GM23338 (cell line): ENCODE data around the gene CFAP70. TPM values are rescaled to one million over a fixed set of nuclear protein-coding genes. Genes with fewer than 3 reads are reported as not detected.

Source experiments
- ATAC-seq: fragments of 200-7000 bp; cut with Tn5 transposase; 3 replicates; pipeline ENCODE4 v1.9.1; 2020
- DNase-seq: peaks from one replicate; pipeline ENCODE4 v3.0.0-alpha.2; 2015; ENCODE audit warnings: low spot score
- H2AFZ ChIP-seq: fragments of 200-600 bp; sonication (generic); 2 replicates; pipeline ENCODE4 v1.8.0; 2016; ENCODE audit warnings: antibody characterized with exemption, mild to moderate bottlenecking, moderate library complexity
- H3F3A ChIP-seq: fragments of 200-600 bp; sonication (generic); replicated peaks from 2 replicates; pipeline ENCODE4 v1.8.0; 2017; ENCODE audit warnings: antibody characterized with exemption, mixed run types, low read depth
- H3K27ac ChIP-seq: fragments of 200-600 bp; sonication (generic); 2 replicates; pipeline ENCODE4 v1.6.1; 2016; ENCODE audit warnings: low read depth
- H3K27me3 ChIP-seq: fragments of 200-600 bp; sonication (generic); 2 replicates; pipeline ENCODE4 v1.8.0; 2016; ENCODE audit warnings: mild to moderate bottlenecking, mixed run types, moderate library complexity; ENCODE audit not compliant: insufficient read depth
- H3K36me3 ChIP-seq: fragments of 200-600 bp; sonication (generic); 2 replicates; pipeline ENCODE4 v1.8.0; 2016; ENCODE audit warnings: mild to moderate bottlenecking; ENCODE audit not compliant: insufficient read depth
- H3K4me1 ChIP-seq: fragments of 200-600 bp; sonication (generic); 2 replicates; pipeline ENCODE4 v1.8.0; 2016; ENCODE audit warnings: mild to moderate bottlenecking, moderate library complexity; ENCODE audit not compliant: insufficient read depth
- H3K4me2 ChIP-seq: fragments of 200-600 bp; sonication (generic); 2 replicates; pipeline ENCODE4 v1.7.1; 2017; ENCODE audit warnings: mixed run types
- H3K4me3 ChIP-seq: fragments of 200-600 bp; sonication (generic); 2 replicates; pipeline ENCODE4 v1.6.1; 2016; ENCODE audit warnings: mixed run types
- H3K79me2 ChIP-seq: fragments of 200-600 bp; sonication (generic); replicated peaks from 2 replicates; pipeline ENCODE4 v1.8.0; 2017; ENCODE audit warnings: mild to moderate bottlenecking; ENCODE audit not compliant: insufficient read depth
- H3K9me2 ChIP-seq: fragments of 200-600 bp; sonication (generic); 2 replicates; pipeline ENCODE4 v1.8.0; 2017; ENCODE audit not compliant: insufficient read depth
- H4K20me1 ChIP-seq: fragments of 200-600 bp; sonication (generic); replicated peaks from 2 replicates; pipeline ENCODE4 v1.8.0; 2017; ENCODE audit warnings: mild to moderate bottlenecking; ENCODE audit not compliant: insufficient read depth
- H3K27ac Mint-ChIP-seq: 2 replicates; pipeline ENCODE4 v1.8.0; 2020; ENCODE audit warnings: inconsistent platforms, mild to moderate bottlenecking, moderate library complexity, mixed read lengths
- H3K27me3 Mint-ChIP-seq: 3 replicates; pipeline ENCODE4 v1.8.0; 2022; ENCODE audit warnings: low read depth, mild to moderate bottlenecking, moderate library complexity, mixed read lengths, inconsistent platforms; ENCODE audit not compliant: insufficient read depth, poor library complexity
- H3K36me3 Mint-ChIP-seq: 3 replicates; pipeline ENCODE4 v1.8.0; 2021; ENCODE audit warnings: low read depth, mild to moderate bottlenecking, inconsistent platforms, moderate library complexity, mixed read lengths
- H3K4me1 Mint-ChIP-seq: 3 replicates; pipeline ENCODE4 v1.8.0; 2020; ENCODE audit warnings: mild to moderate bottlenecking, inconsistent platforms, mixed read lengths
- H3K4me3 Mint-ChIP-seq: 3 replicates; pipeline ENCODE4 v1.8.0; 2021; ENCODE audit warnings: moderate library complexity, mild to moderate bottlenecking, inconsistent platforms, mixed read lengths
- H3K9me3 Mint-ChIP-seq: 3 replicates; pipeline ENCODE4 v1.8.0; 2020; ENCODE audit warnings: moderate library complexity, mild to moderate bottlenecking, inconsistent platforms, mixed read lengths
- CREB1 ChIP-seq: fragments of 250-450 bp; sonication (Bioruptor Pico); IDR thresholded peaks from 2 replicates; pipeline ENCODE4 v1.5.0; 2020; ENCODE audit warnings: low read depth, mild to moderate bottlenecking, moderate library complexity
- ETS1 ChIP-seq: IDR thresholded peaks from 2 replicates; pipeline ENCODE4 v1.6.1; 2016; ENCODE audit warnings: antibody characterized with exemption
- EZH2 ChIP-seq: fragments of 200-600 bp; sonication (generic); IDR thresholded peaks from one replicate; pipeline ENCODE4 v1.8.0; 2017; ENCODE audit warnings: antibody characterized with exemption, mild to moderate bottlenecking, low read depth; ENCODE audit not compliant: unreplicated experiment
- EZH2phosphoT487 ChIP-seq: fragments of 200-600 bp; sonication (generic); IDR thresholded peaks from one replicate; pipeline ENCODE4 v1.8.1; 2018; ENCODE audit warnings: antibody characterized with exemption; ENCODE audit not compliant: unreplicated experiment
- JUNB ChIP-seq: IDR thresholded peaks from one replicate; pipeline ENCODE4 v1.6.1; 2016; ENCODE audit warnings: antibody characterized with exemption; ENCODE audit not compliant: unreplicated experiment
- NANOG ChIP-seq: IDR thresholded peaks from 2 replicates; pipeline ENCODE4 v1.6.1; 2016; ENCODE audit warnings: antibody characterized with exemption, borderline replicate concordance
- POLR2AphosphoS5 ChIP-seq: IDR thresholded peaks from 2 replicates; pipeline ENCODE4 v1.6.1; 2016; ENCODE audit warnings: antibody characterized with exemption, low read depth
- STAT1 ChIP-seq: IDR thresholded peaks from one replicate; pipeline ENCODE4 v1.6.1; 2016; ENCODE audit warnings: antibody characterized with exemption; ENCODE audit not compliant: unreplicated experiment
- ZNF114 ChIP-seq: fragments of 250-450 bp; sonication (Bioruptor Pico); IDR thresholded peaks from 2 replicates; pipeline ENCODE4 v1.5.0; 2020; ENCODE audit warnings: mild to moderate bottlenecking, moderate library complexity
- ZNF331 ChIP-seq: fragments of 250-450 bp; sonication (Bioruptor Pico); IDR thresholded peaks from 2 replicates; pipeline ENCODE4 v1.5.0; 2020; ENCODE audit warnings: low read depth, mild to moderate bottlenecking, moderate library complexity
- ZNF462 ChIP-seq: fragments of 250-450 bp; sonication (Bioruptor Pico); IDR thresholded peaks from 2 replicates; pipeline ENCODE4 v1.5.0; 2020; ENCODE audit warnings: mild to moderate bottlenecking, moderate library complexity
- polyA plus RNA-seq: library from polyadenylated mRNA; unstranded; fragments of >200 nt; fragmentation: Nextera tagmentation; extraction: Ambion mirVana; gene quantifications from 2 replicates; pipeline ENCODE4 v1.2.1, GENCODE V29; 2016
- total RNA-seq: library from RNA; depleted of rRNA; stranded (reverse); fragments of >200 nt; shearing (Covaris generic); gene quantifications from 2 replicates; pipeline ENCODE4 v1.2.3, GENCODE V29; 2014
- TF ChIP-seq, protein P1 (sequence below): IDR thresholded peaks from one replicate; pipeline ENCODE4 v1.6.1; 2018; ENCODE audit warnings: antibody characterized with exemption; ENCODE audit not compliant: unreplicated experiment
- TF ChIP-seq, protein P2 (sequence below), 2 experiments: fragments of 200-600 bp in 1 of 2; sonication (generic) in 1 of 2; conservative IDR thresholded peaks; 2 replicates each; pipeline versions ENCODE4 v1.5.1 to v1.6.1; 2016 to 2017; ENCODE audit warnings: antibody characterized with exemption in 2 of 2, low read depth in 2 of 2, mild to moderate bottlenecking in 2 of 2, moderate library complexity in 1 of 2

The CFAP70 gene
- total and polyA plus RNA-seq, 2 experiments from 2014 or later, result 0.17 to 0.24 TPM

GRCh38 chr10:73238990-73239566 is 119.6 kb downstream of the CFAP70 start:
- Histone ChIP-seq H3K79me2 (peaks cover 10% of the 10 kb centered on the region), H4K20me1 (peaks cover 9% of the 10 kb centered on the region; the same call in 1 of the 2 replicates), H3K36me3 (peaks cover 47% of the 10 kb centered on the region), H3F3A (no peaks in the 10 kb centered on the region), H3K4me3 (no peak overlapping the region), H3K4me2 (no peak overlapping the region), H2AFZ (no peak overlapping the region), H3K9me2 (no peaks in the 10 kb centered on the region), H3K27me3 (no peaks in the 10 kb centered on the region), H3K4me1 (no peaks in the 10 kb centered on the region), H3K27ac (no peak overlapping the region)
- H3K27ac Mint-ChIP-seq, result no peak overlapping the region
- H3K4me1 Mint-ChIP-seq, result no peaks in the 10 kb centered on the region
- H3K36me3 Mint-ChIP-seq, result peaks cover 60% of the 10 kb centered on the region
- peaks cover 2% of the 10 kb centered on the region for H3K27me3 Mint-ChIP-seq
- H3K9me3 Mint-ChIP-seq, result no peaks in the 10 kb centered on the region
- TF ChIP-seq ZNF114 (CRISPR knock-in tag) (no peak), JUNB (no peak), ETS1 (no peak), ZNF331 (CRISPR knock-in tag) (no peak), CREB1 (CRISPR knock-in tag) (no peak), POLR2AphosphoS5 (no peak), ZNF462 (CRISPR knock-in tag) (no peak), STAT1 (no peak), EZH2phosphoT487 (no peak), NANOG (no peak), EZH2 (no peak)
- TF ChIP-seq, protein P1, sequence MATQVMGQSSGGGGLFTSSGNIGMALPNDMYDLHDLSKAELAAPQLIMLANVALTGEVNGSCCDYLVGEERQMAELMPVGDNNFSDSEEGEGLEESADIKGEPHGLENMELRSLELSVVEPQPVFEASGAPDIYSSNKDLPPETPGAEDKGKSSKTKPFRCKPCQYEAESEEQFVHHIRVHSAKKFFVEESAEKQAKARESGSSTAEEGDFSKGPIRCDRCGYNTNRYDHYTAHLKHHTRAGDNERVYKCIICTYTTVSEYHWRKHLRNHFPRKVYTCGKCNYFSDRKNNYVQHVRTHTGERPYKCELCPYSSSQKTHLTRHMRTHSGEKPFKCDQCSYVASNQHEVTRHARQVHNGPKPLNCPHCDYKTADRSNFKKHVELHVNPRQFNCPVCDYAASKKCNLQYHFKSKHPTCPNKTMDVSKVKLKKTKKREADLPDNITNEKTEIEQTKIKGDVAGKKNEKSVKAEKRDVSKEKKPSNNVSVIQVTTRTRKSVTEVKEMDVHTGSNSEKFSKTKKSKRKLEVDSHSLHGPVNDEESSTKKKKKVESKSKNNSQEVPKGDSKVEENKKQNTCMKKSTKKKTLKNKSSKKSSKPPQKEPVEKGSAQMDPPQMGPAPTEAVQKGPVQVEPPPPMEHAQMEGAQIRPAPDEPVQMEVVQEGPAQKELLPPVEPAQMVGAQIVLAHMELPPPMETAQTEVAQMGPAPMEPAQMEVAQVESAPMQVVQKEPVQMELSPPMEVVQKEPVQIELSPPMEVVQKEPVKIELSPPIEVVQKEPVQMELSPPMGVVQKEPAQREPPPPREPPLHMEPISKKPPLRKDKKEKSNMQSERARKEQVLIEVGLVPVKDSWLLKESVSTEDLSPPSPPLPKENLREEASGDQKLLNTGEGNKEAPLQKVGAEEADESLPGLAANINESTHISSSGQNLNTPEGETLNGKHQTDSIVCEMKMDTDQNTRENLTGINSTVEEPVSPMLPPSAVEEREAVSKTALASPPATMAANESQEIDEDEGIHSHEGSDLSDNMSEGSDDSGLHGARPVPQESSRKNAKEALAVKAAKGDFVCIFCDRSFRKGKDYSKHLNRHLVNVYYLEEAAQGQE, result no peak
- TF ChIP-seq, protein P2, sequence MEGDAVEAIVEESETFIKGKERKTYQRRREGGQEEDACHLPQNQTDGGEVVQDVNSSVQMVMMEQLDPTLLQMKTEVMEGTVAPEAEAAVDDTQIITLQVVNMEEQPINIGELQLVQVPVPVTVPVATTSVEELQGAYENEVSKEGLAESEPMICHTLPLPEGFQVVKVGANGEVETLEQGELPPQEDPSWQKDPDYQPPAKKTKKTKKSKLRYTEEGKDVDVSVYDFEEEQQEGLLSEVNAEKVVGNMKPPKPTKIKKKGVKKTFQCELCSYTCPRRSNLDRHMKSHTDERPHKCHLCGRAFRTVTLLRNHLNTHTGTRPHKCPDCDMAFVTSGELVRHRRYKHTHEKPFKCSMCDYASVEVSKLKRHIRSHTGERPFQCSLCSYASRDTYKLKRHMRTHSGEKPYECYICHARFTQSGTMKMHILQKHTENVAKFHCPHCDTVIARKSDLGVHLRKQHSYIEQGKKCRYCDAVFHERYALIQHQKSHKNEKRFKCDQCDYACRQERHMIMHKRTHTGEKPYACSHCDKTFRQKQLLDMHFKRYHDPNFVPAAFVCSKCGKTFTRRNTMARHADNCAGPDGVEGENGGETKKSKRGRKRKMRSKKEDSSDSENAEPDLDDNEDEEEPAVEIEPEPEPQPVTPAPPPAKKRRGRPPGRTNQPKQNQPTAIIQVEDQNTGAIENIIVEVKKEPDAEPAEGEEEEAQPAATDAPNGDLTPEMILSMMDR (conservative IDR thresholded peaks at IDR 0.05; ENCODE audit: low read depth in 2 of 2), result no peak
- DNase-seq (no peak), ATAC-seq (no peak)
- H3K4me3 Mint-ChIP-seq, result no peak overlapping the region
